HG02759 (cell line): ENCODE measurements around the gene HLA-DOA.

Experiments used
- ATAC-seq: cut with Tn5 transposase; IDR thresholded peaks from one replicate; pipeline ENCODE4 v1.9.1; 2021; ENCODE audit warnings: mild to moderate bottlenecking, moderate library complexity; ENCODE audit not compliant: unreplicated experiment

Gene HLA-DOA

DNA sequence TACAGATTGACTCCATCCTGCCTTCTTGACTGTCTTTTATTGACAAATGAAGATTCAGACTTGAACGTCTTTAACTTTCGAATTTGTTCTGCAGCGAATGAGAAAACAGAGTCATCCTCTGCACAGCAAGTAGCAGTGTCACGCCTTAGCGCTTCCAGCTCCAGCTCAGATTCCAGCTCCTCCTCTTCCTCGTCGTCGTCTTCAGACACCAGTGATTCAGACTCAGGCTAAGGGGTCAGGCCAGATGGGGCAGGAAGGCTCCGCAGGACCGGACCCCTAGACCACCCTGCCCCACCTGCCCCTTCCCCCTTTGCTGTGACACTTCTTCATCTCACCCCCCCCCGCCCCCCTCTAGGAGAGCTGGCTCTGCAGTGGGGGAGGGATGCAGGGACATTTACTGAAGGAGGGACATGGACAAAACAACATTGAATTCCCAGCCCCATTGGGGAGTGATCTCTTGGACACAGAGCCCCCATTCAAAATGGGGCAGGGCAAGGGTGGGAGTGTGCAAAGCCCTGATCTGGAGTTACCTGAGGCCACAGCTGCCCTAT is 28.8 kb downstream of the HLA-DOA start:
- no peak for ATAC-seq

- ATAC-seq = no peak
These were observed 29.5 kb downstream of the HLA-DOA start for GRCh38 chr6:32979720-32980487.

DNA sequence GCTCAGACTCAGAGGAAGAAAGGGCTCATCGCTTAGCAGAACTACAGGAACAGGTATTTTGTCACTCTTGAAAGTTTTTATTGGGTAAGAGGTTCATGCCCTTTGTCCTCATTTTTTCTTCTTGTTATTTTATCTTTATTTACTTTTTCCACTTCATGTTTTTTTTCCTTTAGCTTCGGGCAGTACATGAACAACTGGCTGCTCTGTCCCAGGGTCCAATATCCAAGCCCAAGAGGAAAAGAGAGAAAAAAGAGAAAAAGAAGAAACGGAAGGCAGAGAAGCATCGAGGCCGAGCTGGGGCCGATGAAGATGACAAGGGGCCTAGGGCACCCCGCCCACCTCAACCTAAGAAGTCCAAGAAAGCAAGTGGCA is 31.5 kb downstream of the HLA-DOA start:
- no peak for ATAC-seq

- ATAC-seq = no peak
These were observed 32.0 kb downstream of the HLA-DOA start for GRCh38 chr6:32977272-32977952.

- ATAC-seq = no peak
These were observed 32.9 kb downstream of the HLA-DOA start for GRCh38 chr6:32976334-32977069.

DNA sequence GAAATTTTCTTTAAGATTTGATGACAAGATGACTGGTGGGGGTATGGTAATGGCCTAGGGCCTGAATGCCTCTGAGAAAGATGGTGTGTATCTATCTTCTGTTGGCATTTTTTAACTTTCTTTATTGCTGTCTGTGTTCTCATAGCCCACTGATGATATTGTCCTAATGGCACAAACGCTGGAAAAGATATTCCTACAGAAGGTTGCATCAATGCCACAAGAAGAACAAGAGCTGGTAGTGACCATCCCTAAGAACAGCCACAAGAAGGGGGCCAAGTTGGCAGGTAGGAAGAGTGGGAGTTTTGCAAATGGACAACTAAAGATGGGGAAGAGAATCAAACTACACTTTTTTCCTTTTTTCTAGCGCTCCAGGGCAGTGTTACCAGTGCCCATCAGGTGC is 33.5 kb downstream of the HLA-DOA start:
- no peak for ATAC-seq

- no peak for ATAC-seq
These were observed 34.7 kb downstream of the HLA-DOA start for GRCh38 chr6:32974541-32975308.

DNA sequence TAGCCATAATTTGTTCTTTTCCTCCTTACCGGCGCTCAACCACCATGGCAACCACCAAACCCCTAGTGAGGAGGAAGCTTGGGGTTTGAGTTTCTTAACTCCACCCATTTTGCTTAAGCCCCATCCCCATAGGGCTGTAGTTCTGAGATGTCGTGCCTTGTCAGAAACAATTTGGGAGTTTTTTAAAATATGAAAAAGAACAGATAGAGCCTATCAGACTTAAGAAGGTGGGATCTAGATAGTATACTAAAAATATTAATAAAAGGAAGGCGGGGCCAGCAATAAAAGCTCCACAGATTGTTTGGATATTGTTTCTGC is 35.4 kb downstream of the HLA-DOA start:
- no peak for ATAC-seq

GRCh38 chr6:32973144-32974015 is 36.0 kb downstream of the HLA-DOA start:
- ATAC-seq = no peak

- ATAC-seq = no peak
These were observed 36.8 kb downstream of the HLA-DOA start for GRCh38 chr6:32972353-32973143.

DNA sequence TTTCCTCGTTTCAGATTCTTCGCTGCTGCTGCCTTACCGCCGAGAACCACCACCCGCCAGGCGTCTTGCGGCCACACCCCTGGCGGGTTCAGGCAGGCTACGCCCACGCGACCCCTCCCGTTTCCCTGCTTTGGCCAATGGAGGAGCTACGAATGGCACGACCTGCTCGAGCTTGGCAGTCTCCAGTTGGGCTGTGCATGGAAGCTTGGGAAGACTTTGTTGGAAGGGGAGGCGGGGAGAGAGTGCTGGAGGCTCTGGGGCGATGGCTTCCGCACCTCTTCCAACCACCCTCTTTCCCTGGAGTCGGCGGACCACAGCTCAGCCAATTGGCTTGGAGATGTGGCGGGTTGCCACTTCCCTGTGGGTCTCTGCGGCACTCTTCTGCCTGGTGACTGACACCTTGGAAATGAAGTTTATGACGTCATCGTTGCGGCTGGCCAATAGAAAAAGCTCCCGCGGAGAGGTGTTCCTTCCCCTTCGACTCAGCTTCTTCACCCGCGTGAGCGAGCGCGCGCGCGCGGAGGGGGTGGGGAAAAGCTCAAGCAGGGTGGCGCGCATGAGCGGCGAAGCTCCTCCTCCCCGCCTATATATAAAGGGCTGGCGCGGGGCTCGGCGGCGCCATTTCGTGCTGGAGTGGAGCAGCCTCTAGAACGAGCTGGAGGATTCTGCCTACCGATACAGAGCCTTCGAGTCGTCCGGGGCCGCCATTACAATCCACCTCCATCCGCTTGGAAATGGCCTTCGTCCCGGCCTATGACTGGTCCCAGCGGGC is 37.6 kb downstream of the HLA-DOA start:
- peak; percentile 44 for ATAC-seq

GRCh38 chr6:32971242-32971580 is 38.2 kb downstream of the HLA-DOA start:
- no peak for ATAC-seq

DNA sequence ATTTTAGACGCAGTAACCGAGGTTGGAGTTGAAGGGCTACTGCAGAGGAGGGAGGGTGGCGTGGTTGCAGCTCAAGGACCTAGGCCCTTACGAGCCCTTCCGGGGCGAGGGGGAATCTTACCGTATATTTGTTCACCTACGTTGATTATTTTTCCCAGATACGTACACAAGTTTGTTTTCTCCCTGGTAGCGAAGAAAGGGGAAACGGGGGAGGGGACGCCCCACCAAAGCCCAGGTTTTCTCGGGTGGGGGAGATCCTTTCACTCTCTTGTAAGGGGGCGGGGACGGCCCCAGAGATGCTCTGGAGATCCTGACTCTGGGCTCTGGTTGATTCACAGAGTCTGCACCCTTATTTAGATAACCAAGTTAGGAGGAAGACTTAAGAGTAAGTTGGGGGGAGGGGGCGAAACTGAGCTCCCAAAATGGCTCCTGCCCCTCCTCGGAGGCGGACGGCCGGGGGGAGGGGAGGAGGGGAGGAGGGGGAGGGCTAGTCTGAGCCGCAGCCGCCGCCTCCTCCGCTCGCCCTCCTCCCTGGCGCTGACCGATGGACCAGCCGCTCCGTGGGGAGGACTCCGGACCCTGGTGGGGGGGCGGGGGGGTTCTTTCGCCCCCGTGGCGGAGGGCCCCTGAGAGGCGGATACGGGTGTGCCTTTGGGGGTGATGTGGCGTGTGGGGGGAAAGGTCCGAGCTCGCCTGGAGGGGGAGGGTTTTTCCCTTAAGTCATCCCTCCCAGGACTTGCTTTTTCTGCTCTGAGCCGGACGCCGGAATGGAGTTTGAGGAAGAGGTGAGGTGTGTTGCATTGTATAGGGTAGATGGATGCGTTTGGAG is 38.8 kb downstream of the HLA-DOA start:
- no peak for ATAC-seq

DNA sequence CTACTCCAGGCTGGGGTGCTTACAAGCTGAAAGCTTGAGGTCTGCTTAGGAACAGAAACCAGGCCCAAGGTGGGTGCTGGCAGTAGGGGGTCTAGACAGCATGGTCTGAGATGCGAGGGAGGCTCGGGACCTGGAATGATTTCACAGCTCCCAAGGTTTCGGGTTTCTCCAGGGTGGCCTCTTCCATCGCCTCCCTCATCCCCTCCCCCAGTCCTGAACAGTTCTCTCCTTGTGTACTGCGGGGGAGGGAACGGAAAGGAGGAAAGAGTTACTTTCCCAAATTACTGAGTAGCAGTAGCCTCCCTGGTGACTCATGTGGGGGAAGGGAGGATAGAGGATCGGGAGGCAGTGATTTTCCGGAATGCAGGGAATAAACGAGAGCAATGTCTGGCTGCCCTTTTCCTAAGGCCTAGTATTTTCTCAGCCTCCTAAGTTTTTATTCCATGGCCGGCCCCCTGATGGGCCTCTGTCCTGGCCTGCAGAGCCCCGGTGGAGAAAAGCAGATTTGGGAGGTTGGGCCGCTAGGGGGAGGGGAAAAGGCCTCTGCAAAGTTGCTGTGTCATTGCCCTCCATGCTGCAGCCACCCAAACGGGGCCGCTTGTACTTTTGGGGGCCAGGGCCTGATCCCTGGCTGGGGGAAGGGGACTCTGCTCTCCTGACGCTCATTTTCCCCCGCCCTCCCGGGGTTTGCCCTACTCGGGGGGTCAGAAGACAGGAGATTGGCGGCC is 39.5 kb downstream of the HLA-DOA start:
- ATAC-seq = no peak

DNA sequence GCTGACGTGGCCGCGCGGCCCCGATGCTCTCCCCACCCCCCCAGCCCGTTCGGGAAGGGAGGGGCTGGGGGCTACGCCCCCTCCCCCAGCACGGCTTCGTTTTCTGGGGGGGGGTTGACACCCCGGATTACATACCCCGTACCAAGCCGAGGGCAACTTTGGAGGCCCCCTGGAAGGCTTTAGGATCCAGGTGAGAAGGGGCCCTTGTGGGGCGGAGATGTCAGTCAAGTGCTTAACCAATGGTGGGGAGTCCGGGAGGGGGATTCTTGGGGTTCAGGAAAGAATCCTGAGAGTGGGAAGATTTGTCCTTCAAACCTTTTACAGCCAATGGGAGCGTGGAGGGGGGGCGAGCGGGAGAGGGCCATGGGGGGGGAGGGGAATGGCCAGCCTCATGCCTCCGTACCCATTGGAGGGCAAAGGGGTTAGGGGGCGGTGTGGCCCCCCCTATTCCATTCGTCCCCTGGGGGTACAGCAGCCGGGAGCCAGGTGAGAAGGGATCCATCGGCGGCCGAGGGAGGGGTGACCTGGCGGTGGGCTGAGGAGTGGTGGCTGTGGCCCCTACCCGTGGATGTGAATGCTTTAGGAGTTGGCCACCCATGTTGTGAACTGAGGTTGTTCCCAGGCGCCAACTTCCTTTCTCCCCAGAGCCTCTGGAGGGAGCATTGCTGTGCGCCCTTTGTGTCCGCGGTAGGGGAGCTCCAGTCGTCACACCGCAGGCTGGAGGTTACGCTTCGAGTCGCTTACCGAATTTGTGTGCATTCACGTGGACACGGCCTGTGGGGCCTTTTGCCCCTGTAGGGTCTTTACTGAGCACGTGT is 40.3 kb downstream of the HLA-DOA start:
- peak; percentile 10 for ATAC-seq
